ENCODE measurements around the gene SNRNP48. TPM values are rescaled to one million over a fixed set of nuclear protein-coding genes. Genes with fewer than 3 reads are reported as not detected.

SNRNP48 gene
- total RNA-seq, 1 donor from 2014 or later: 13.3 TPM

DNA sequence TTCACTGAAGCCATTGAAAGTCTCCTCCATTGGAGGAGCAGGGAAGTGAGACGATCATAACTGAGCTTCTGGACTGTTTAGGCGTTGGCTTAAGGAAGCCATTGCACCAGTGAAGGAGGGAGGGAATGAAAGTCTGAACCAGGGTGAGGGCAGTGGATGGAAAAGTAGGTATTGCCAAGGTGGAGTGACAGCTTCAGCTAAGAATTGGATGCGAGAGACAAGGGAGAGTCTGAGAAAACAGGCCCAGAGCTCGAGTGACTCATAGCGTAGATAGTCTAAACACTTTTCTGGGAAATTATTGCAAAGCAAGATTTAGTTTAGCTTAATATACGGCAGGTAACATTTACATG is 44.0 kb upstream of the SNRNP48 start:
- H3K9me3 Mint-ChIP-seq (ENCODE audit: unreplicated experiment): no peaks in the 10 kb centered on the region
- H3K4me1 Mint-ChIP-seq (ENCODE audit: unreplicated experiment): peaks cover 33% of the 10 kb centered on the region
- no peak for DNase-seq (ENCODE audit: low spot score)
- H3K36me3 Mint-ChIP-seq (ENCODE audit: low read depth, unreplicated experiment): peaks cover 4% of the 10 kb centered on the region
- H3K27me3 Mint-ChIP-seq (ENCODE audit: unreplicated experiment): peaks cover 18% of the 10 kb centered on the region
- TF ChIP-seq, protein P1, sequence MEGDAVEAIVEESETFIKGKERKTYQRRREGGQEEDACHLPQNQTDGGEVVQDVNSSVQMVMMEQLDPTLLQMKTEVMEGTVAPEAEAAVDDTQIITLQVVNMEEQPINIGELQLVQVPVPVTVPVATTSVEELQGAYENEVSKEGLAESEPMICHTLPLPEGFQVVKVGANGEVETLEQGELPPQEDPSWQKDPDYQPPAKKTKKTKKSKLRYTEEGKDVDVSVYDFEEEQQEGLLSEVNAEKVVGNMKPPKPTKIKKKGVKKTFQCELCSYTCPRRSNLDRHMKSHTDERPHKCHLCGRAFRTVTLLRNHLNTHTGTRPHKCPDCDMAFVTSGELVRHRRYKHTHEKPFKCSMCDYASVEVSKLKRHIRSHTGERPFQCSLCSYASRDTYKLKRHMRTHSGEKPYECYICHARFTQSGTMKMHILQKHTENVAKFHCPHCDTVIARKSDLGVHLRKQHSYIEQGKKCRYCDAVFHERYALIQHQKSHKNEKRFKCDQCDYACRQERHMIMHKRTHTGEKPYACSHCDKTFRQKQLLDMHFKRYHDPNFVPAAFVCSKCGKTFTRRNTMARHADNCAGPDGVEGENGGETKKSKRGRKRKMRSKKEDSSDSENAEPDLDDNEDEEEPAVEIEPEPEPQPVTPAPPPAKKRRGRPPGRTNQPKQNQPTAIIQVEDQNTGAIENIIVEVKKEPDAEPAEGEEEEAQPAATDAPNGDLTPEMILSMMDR (IDR thresholded peaks at IDR 0.05; ENCODE audit: unreplicated experiment): no peak
- H3K4me3 Mint-ChIP-seq (ENCODE audit: unreplicated experiment): no peak overlapping the region
- no peak overlapping the region for H3K27ac Mint-ChIP-seq (ENCODE audit: unreplicated experiment)

DNA sequence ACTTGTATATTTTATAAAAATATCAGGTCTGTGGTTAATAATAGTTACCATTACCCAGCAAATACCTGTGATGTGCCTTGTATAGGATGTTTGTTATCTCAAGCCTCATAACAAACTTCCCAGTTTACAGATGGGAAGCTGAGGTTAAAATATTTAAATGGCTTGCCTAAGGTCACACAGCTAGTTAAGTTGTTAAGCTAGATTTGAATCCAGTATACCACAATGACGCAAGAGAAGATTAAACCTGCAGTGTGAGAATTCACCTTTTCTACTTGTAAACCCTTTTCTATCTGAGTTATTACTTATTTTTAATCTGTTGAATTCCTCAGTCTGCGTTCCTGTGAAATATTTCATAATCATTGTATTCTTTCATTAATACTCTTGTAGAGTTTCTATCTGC is 43.6 kb upstream of the SNRNP48 start:
- Mint-ChIP-seq H3K27me3 (ENCODE audit: unreplicated experiment) (peaks cover 16% of the 10 kb centered on the region), H3K27ac (ENCODE audit: unreplicated experiment) (no peak overlapping the region), H3K4me3 (ENCODE audit: unreplicated experiment) (no peak overlapping the region)

DNA sequence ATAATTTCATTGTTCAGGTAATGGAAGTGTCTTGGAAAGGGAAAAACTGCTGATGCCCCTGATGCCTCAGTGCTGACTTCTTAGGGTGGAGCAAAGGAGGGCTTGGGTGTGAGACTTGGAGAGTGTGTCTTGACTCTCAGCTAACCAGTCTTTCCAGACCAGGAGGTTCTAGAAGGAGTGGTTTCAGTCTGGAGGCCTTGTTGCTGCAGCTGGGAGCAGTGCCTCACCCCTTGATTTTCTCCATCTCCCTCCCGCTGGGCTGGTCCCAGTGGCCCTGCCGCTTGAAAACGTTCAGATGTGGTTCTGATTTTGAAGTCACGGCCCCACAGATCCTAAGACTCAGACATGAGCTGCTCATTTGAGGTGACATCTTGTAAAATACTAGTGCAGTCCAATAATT is 43.1 kb upstream of the SNRNP48 start:
- Mint-ChIP-seq H3K4me3 (ENCODE audit: unreplicated experiment) (no peak overlapping the region), H3K4me1 (ENCODE audit: unreplicated experiment) (peaks cover 32% of the 10 kb centered on the region), H3K9me3 (ENCODE audit: unreplicated experiment) (no peaks in the 10 kb centered on the region), H3K27me3 (ENCODE audit: unreplicated experiment) (peaks cover 11% of the 10 kb centered on the region), H3K27ac (ENCODE audit: unreplicated experiment) (no peak overlapping the region), H3K36me3 (ENCODE audit: low read depth, unreplicated experiment) (peaks cover 4% of the 10 kb centered on the region)
- no peak for DNase-seq (ENCODE audit: low spot score)
- TF ChIP-seq, protein P1 (IDR thresholded peaks at IDR 0.05; ENCODE audit: unreplicated experiment): no peak

More for the DNA sequence above, 43.6 kb upstream of the SNRNP48 start:
- TF ChIP-seq, protein P1 (IDR thresholded peaks at IDR 0.05; ENCODE audit: unreplicated experiment): no peak
- peaks cover 32% of the 10 kb centered on the region for H3K4me1 Mint-ChIP-seq (ENCODE audit: unreplicated experiment)
- no peak for DNase-seq (ENCODE audit: low spot score)
- no peaks in the 10 kb centered on the region for H3K9me3 Mint-ChIP-seq (ENCODE audit: unreplicated experiment)
- H3K36me3 Mint-ChIP-seq (ENCODE audit: low read depth, unreplicated experiment): peaks cover 4% of the 10 kb centered on the region

DNA sequence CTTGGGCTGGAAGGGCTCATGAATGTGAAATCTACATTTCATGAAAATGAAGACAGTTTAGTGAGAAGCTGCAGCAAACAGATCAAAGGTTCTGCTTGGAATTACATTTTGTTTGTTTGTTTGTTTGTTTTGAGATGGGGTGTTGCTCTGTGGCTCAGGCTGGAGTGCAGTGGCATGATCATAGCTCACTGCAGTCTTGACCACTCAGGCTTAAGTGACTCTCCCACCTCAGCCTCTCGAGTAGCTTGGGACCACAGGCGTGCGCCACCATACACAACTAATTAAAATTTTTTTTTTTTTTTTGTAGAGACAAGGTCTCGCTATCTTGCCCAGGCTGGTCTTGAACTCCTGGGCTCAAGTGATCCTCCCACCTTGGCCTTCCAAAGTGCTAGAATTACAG is 42.7 kb upstream of the SNRNP48 start:
- H3K9me3 Mint-ChIP-seq (ENCODE audit: unreplicated experiment): no peaks in the 10 kb centered on the region

DNA sequence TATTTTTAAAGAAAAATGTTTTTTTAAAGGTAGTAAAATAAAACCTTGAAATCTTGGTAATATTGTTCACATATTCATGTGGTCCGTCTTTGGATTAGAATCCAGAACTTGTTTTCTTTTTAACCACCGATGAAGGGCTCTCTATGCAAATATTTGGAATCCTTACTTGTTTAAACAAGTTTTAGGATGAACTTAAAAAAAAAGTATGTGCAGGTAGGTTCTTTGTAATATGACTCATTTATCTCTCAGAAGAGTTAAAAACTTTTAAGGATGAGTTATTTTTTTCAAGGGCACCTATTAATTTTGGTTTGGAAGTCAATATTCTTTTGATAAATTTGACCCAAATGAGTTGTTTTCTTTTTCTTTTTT is 39.6 kb upstream of the SNRNP48 start:
- no peak overlapping the region for H3K27ac Mint-ChIP-seq (ENCODE audit: unreplicated experiment)
- H3K4me1 Mint-ChIP-seq (ENCODE audit: unreplicated experiment): peaks cover 19% of the 10 kb centered on the region
- H3K36me3 Mint-ChIP-seq (ENCODE audit: low read depth, unreplicated experiment): peaks cover 4% of the 10 kb centered on the region
- H3K9me3 Mint-ChIP-seq (ENCODE audit: unreplicated experiment): no peaks in the 10 kb centered on the region
- H3K4me3 Mint-ChIP-seq (ENCODE audit: unreplicated experiment): no peak overlapping the region
- no peaks in the 10 kb centered on the region for H3K27me3 Mint-ChIP-seq (ENCODE audit: unreplicated experiment)
- DNase-seq (ENCODE audit: low spot score): no peak
- TF ChIP-seq, protein P1 (IDR thresholded peaks at IDR 0.05; ENCODE audit: unreplicated experiment): no peak

More for the DNA sequence above, 42.7 kb upstream of the SNRNP48 start:
- DNase-seq (ENCODE audit: low spot score): no peak
- Mint-ChIP-seq H3K4me1 (ENCODE audit: unreplicated experiment) (peaks cover 32% of the 10 kb centered on the region), H3K27ac (ENCODE audit: unreplicated experiment) (no peak overlapping the region), H3K27me3 (ENCODE audit: unreplicated experiment) (peaks cover 11% of the 10 kb centered on the region), H3K4me3 (ENCODE audit: unreplicated experiment) (no peak overlapping the region), H3K36me3 (ENCODE audit: low read depth, unreplicated experiment) (peaks cover 4% of the 10 kb centered on the region)
- TF ChIP-seq, protein P1 (IDR thresholded peaks at IDR 0.05; ENCODE audit: unreplicated experiment): no peak
